ENCODE results near the gene FASTKD2.
A peak's percentile ranks its signal among the peaks of the same experiment; 100 is the strongest.

The FASTKD2 gene

GRCh38 chr2:206765242-206766056, at the start of gene FASTKD2, which contains the start of gene MDH1B:
TSS of gene FASTKD2 (plus strand) at chr2:206765606. CDS start at chr2:206766694, 1,088 bp downstream.
TSS of gene MDH1B (minus strand) at chr2:206765328. CDS start at chr2:206765271, 57 bp downstream.
- DNase-seq (ENCODE audit: low spot score) = peak; percentile 90

- no peak for DNase-seq (ENCODE audit: low spot score)
Measured at GRCh38 chr2:206716623-206717022, 48.8 kb upstream of the FASTKD2 start.

- no peak for DNase-seq (ENCODE audit: low spot score)
Measured at GRCh38 chr2:206718296-206718695, 47.1 kb upstream of the FASTKD2 start, which contains the start of gene DYTN. TSS of gene DYTN (minus strand) at chr2:206718396. CDS start at chr2:206718279, 117 bp downstream.

- DNase-seq (ENCODE audit: low spot score) = no peak
Measured at GRCh38 chr2:206721256-206721920, 44.0 kb upstream of the FASTKD2 start.

GRCh38 chr2:206723288-206723687, 42.1 kb upstream of the FASTKD2 start:
- DNase-seq (ENCODE audit: low spot score) = no peak

GRCh38 chr2:206727287-206727686, 38.1 kb upstream of the FASTKD2 start:
- no peak for DNase-seq (ENCODE audit: low spot score)

- DNase-seq (ENCODE audit: low spot score) = peak; percentile 63
Measured at GRCh38 chr2:206728277-206729199, 36.9 kb upstream of the FASTKD2 start.

GRCh38 chr2:206733341-206733740, 32.1 kb upstream of the FASTKD2 start:
- DNase-seq (ENCODE audit: low spot score) = no peak

- no peak for DNase-seq (ENCODE audit: low spot score)
Measured at GRCh38 chr2:206736935-206737334, 28.5 kb upstream of the FASTKD2 start.

GRCh38 chr2:206739271-206739670, 26.1 kb upstream of the FASTKD2 start:
- DNase-seq (ENCODE audit: low spot score) = no peak

- no peak for DNase-seq (ENCODE audit: low spot score)
Measured at GRCh38 chr2:206740800-206741199, 24.6 kb upstream of the FASTKD2 start.

- no peak for DNase-seq (ENCODE audit: low spot score)
Measured at GRCh38 chr2:206756816-206757215, 8.6 kb upstream of the FASTKD2 start.

- no peak for DNase-seq (ENCODE audit: low spot score)
Measured at GRCh38 chr2:206764673-206765241, 649 bp upstream of the FASTKD2 start.

- DNase-seq (ENCODE audit: low spot score) = no peak
Measured at GRCh38 chr2:206766057-206766930, 888 bp downstream of the FASTKD2 start.

- DNase-seq (ENCODE audit: low spot score) = no peak
Measured at GRCh38 chr2:206774871-206775270, 9.5 kb downstream of the FASTKD2 start.

GRCh38 chr2:206776432-206776831, 11.0 kb downstream of the FASTKD2 start:
- no peak for DNase-seq (ENCODE audit: low spot score)

GRCh38 chr2:206780671-206781070, 15.3 kb downstream of the FASTKD2 start:
- no peak for DNase-seq (ENCODE audit: low spot score)

GRCh38 chr2:206783718-206784117, 18.3 kb downstream of the FASTKD2 start:
- DNase-seq (ENCODE audit: low spot score) = no peak

GRCh38 chr2:206784559-206785353, 19.4 kb downstream of the FASTKD2 start:
- no peak for DNase-seq (ENCODE audit: low spot score)
